OCI-LY3 (cell line): ENCODE results near the gene GAS7.

Source experiments
- H2AFZ ChIP-seq: fragments of 200-600, 300-600 bp; shearing (Covaris generic); 2 replicates; pipeline ENCODE4 v1.6.0; 2014; ENCODE audit warnings: antibody characterized with exemption, low read depth, low read length
- H3K27ac ChIP-seq: fragments of 200-600, 300-600 bp; sonication (generic); 2 replicates; pipeline ENCODE4 v1.5.1; 2014; ENCODE audit warnings: mild to moderate bottlenecking, low read length, moderate library complexity, mixed read lengths
- H3K27me3 ChIP-seq: fragments of 200-600, 300-600 bp; sonication (generic); 2 replicates; pipeline ENCODE4 v1.6.1; 2014; ENCODE audit warnings: low read depth, low read length, mixed read lengths
- H3K36me3 ChIP-seq: fragments of 200-600, 300-600 bp; sonication (generic); replicated peaks from 2 replicates; pipeline ENCODE3; 2014; ENCODE audit warnings: low read depth, low read length, mixed read lengths
- H3K4me1 ChIP-seq: fragments of 300-600, 200-600 bp; sonication (generic); 2 replicates; pipeline ENCODE4 v1.6.1; 2014; ENCODE audit warnings: low read length, mixed read lengths
- H3K4me2 ChIP-seq: fragments of 200-600, 300-600 bp; sonication (generic); 2 replicates; pipeline ENCODE4 v1.6.1; 2014; ENCODE audit warnings: low read length, mixed read lengths
- H3K4me3 ChIP-seq: fragments of 300-600, 200-600 bp; sonication (generic); 2 replicates; pipeline ENCODE4 v1.5.1; 2014; ENCODE audit warnings: antibody characterized with exemption, mild to moderate bottlenecking, low read length, moderate library complexity
- H3K79me2 ChIP-seq: fragments of 300-600, 200-600 bp; shearing (Covaris generic); 2 replicates; pipeline ENCODE4 v1.6.1; 2014; ENCODE audit warnings: mild to moderate bottlenecking, low read length, mixed read lengths
- H3K9ac ChIP-seq: fragments of 300-600, 200-600 bp; shearing (Covaris generic); 2 replicates; pipeline ENCODE4 v1.6.0; 2014; ENCODE audit warnings: mild to moderate bottlenecking, low read length, moderate library complexity
- H3K9me3 ChIP-seq: fragments of 200-600, 300-600 bp; shearing (Covaris generic); 2 replicates; pipeline ENCODE4 v1.6.1; 2014; ENCODE audit warnings: low read length, mixed read lengths; ENCODE audit not compliant: insufficient read depth
- H4K20me1 ChIP-seq: fragments of 200-600, 300-600 bp; sonication (generic); 2 replicates; pipeline ENCODE4 v1.6.1; 2016; ENCODE audit warnings: low read length, mixed read lengths; ENCODE audit not compliant: insufficient read depth
- CTCF ChIP-seq: fragments of 200-600, 300-600 bp; sonication (generic); IDR thresholded peaks from 2 replicates; pipeline ENCODE4 v1.5.1; 2014; ENCODE audit warnings: antibody characterized with exemption, low read length, low read depth
- EZH2phosphoT487 ChIP-seq: fragments of 200-600 bp; shearing (Covaris generic); IDR thresholded peaks from 2 replicates; pipeline ENCODE4 v1.6.1; 2018; ENCODE audit warnings: antibody characterized with exemption, mixed run types, low read depth

GAS7 gene

GRCh38 chr17:10156599-10156947 is 41.8 kb downstream of the GAS7 start:
- no peak overlapping the region for H3K4me3 ChIP-seq
- no peak overlapping the region for H3K27ac ChIP-seq
- no peak overlapping the region for H3K4me2 ChIP-seq
- no peaks in the 10 kb centered on the region for H3K27me3 ChIP-seq
- H3K79me2 ChIP-seq: no peaks in the 10 kb centered on the region
- no peak overlapping the region for H2AFZ ChIP-seq
- H4K20me1 ChIP-seq: no peaks in the 10 kb centered on the region
- no peaks in the 10 kb centered on the region for H3K9me3 ChIP-seq
- H3K36me3 ChIP-seq: no peaks in the 10 kb centered on the region
- no peak overlapping the region for H3K9ac ChIP-seq
- TF ChIP-seq EZH2phosphoT487 (no peak), CTCF (no peak)
- no peaks in the 10 kb centered on the region for H3K4me1 ChIP-seq

- H3K9ac ChIP-seq: no peak overlapping the region
- H3K4me3 ChIP-seq: no peak overlapping the region
- no peaks in the 10 kb centered on the region for H3K36me3 ChIP-seq
- no peaks in the 10 kb centered on the region for H3K79me2 ChIP-seq
- no peaks in the 10 kb centered on the region for H3K9me3 ChIP-seq
- no peak overlapping the region for H2AFZ ChIP-seq
- no peak overlapping the region for H3K4me2 ChIP-seq
- H3K27ac ChIP-seq: no peak overlapping the region
- H3K4me1 ChIP-seq: no peaks in the 10 kb centered on the region
- H3K27me3 ChIP-seq: no peaks in the 10 kb centered on the region
- TF ChIP-seq CTCF: no peak
- no peak for TF ChIP-seq EZH2phosphoT487
- no peaks in the 10 kb centered on the region for H4K20me1 ChIP-seq
Measured at GRCh38 chr17:10156077-10156435, 42.4 kb downstream of the GAS7 start.

DNA sequence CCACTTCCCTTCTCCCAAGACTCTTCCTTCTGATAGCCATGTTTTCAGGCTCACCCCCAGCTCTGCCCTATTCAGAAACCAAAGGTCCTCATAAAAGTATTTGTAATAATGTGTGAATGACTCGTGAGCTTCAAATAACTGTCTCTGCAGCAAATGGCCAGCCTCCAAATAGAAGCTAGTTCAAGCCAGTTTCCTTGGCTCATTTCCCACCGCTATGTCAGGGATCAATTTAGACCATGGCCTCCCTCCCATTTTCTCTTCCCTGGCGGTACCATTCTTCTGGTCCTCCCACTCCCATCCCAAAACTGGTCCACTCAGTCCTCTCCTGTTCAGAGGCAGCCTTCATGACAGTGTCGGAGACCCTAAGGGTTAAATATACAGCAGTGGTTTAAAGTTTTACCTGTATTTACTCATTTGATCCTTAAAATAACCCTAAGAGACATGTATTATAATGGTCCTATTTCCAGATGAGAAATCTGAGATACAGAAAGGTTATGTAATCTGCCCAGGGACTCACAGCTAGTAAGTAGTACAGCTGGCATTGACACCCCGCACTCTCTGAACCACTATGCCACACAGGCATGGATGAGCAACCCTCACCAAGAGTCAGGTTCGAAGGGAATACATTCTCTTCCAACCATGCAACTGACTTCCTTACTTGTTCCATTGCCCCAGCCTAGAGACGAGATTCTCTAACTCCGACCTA is 42.9 kb downstream of the GAS7 start:
- Histone ChIP-seq H3K36me3 (no peaks in the 10 kb centered on the region), H3K4me2 (no peak overlapping the region), H3K27me3 (no peaks in the 10 kb centered on the region), H3K27ac (no peak overlapping the region), H3K4me1 (no peaks in the 10 kb centered on the region), H3K9me3 (no peaks in the 10 kb centered on the region), H2AFZ (no peak overlapping the region), H3K4me3 (no peak overlapping the region), H3K9ac (no peak overlapping the region), H3K79me2 (no peaks in the 10 kb centered on the region), H4K20me1 (no peaks in the 10 kb centered on the region)
- TF ChIP-seq CTCF (no peak), EZH2phosphoT487 (no peak)

- Histone ChIP-seq H3K9ac (no peak overlapping the region), H3K27me3 (no peaks in the 10 kb centered on the region), H2AFZ (no peak overlapping the region), H3K27ac (no peak overlapping the region), H4K20me1 (no peaks in the 10 kb centered on the region), H3K4me3 (no peak overlapping the region), H3K9me3 (no peaks in the 10 kb centered on the region), H3K79me2 (no peaks in the 10 kb centered on the region), H3K4me1 (no peaks in the 10 kb centered on the region), H3K36me3 (no peaks in the 10 kb centered on the region), H3K4me2 (no peak overlapping the region)
- TF ChIP-seq EZH2phosphoT487: no peak
- TF ChIP-seq CTCF: no peak
Measured at GRCh38 chr17:10151667-10152496, 46.5 kb downstream of the GAS7 start.
